HepG2 (cell line): Measurements from ENCODE around the gene SMC6. TPM values are rescaled to one million over a fixed set of nuclear protein-coding genes. Genes with fewer than 3 reads are reported as not detected.

Experiments
- ATM ChIP-seq: fragments of 450-650 bp; IDR thresholded peaks from 2 replicates; pipeline ENCODE4 v1.7.1; 2017; ENCODE audit warnings: mild to moderate bottlenecking, borderline replicate concordance
- DRAP1 ChIP-seq: IDR thresholded peaks from 2 replicates; pipeline ENCODE4 v1.6.1; 2016; ENCODE audit warnings: missing genetic modification reagents, missing compliant biosample characterization
- EEA1 ChIP-seq: sonication (generic); formaldehyde crosslinking; IDR thresholded peaks from 2 replicates; pipeline ENCODE4 v1.5.1; 2020; ENCODE audit warnings: mild to moderate bottlenecking, missing genetic modification reagents, borderline replicate concordance
- ELK4 ChIP-seq: sonication (generic); formaldehyde crosslinking; IDR thresholded peaks from 2 replicates; pipeline ENCODE4 v1.9.0; 2021; ENCODE audit warnings: missing genetic modification reagents, borderline replicate concordance
- FOSL1 ChIP-seq: sonication (generic); formaldehyde crosslinking; IDR thresholded peaks from 2 replicates; pipeline ENCODE4 v1.9.0; 2021; ENCODE audit warnings: missing genetic modification reagents, borderline replicate concordance
- FOXP1 ChIP-seq, 2 experiments: fragments of 450-650 bp in 1 of 2; IDR thresholded peaks; 2 replicates each; pipeline ENCODE4 v1.6.1; 2017 to 2018; ENCODE audit warnings: antibody characterized with exemption in 1 of 2
- FUBP1 ChIP-seq: sonication (generic); formaldehyde crosslinking; IDR thresholded peaks from 2 replicates; pipeline ENCODE4 v1.5.1; 2020; ENCODE audit warnings: missing genetic modification reagents, mild to moderate bottlenecking, borderline replicate concordance
- HMG20B ChIP-seq: conservative IDR thresholded peaks from 2 replicates; pipeline ENCODE4 v1.6.1; 2016; ENCODE audit warnings: missing genetic modification reagents, missing compliant biosample characterization
- PBX2 ChIP-seq: IDR thresholded peaks from 2 replicates; pipeline ENCODE4 v1.6.1; 2016; ENCODE audit warnings: control low read depth
- STAT6 ChIP-seq: sonication (generic); formaldehyde crosslinking; IDR thresholded peaks from 2 replicates; pipeline ENCODE4 v1.4.0; 2020; ENCODE audit warnings: missing genetic modification reagents, mild to moderate bottlenecking, borderline replicate concordance
- ZBTB40 ChIP-seq, 2 experiments: fragments of 450-650 bp in 1 of 2; sonication (generic) in 1 of 2; formaldehyde crosslinking in 1 of 2; IDR thresholded peaks; 2 replicates each; pipeline versions ENCODE4 v1.6.1 to v1.8.0; 2016 to 2022; ENCODE audit warnings: antibody characterized with exemption in 1 of 2, mild to moderate bottlenecking in 1 of 2, missing genetic modification reagents in 1 of 2
- ZNF7 ChIP-seq: IDR thresholded peaks from 2 replicates; pipeline ENCODE4 v1.6.1; 2016; ENCODE audit warnings: missing biosample characterization, missing genetic modification reagents
- polyA plus RNA-seq, 8 experiments: library from polyadenylated mRNA; depleted of rRNA in 3 of 8; stranded (reverse) in 7 of 8; unstranded in 1 of 8; fragments of >200 nt; fragmentation: Illumina TruSeq in 4 of 8; extraction: Trizol in 4 of 8; gene quantifications; 2 replicates each; pipeline versions ENCODE4 v1.2.1 to v1.2.3, GENCODE V29; 2011 to 2016; ENCODE audit warnings: low read depth in 4 of 8, missing spikeins in 1 of 8, mixed read lengths in 1 of 8; ENCODE audit not compliant: insufficient read depth in 1 of 8
- total RNA-seq, 5 experiments: library from RNA; depleted of rRNA; stranded (reverse); fragments of >200 nt; fragmentation: Illumina TruSeq; extraction: Trizol; gene quantifications; 2 replicates each; pipeline ENCODE4 v1.2.3, GENCODE V29; 2016; ENCODE audit warnings: low read depth in 1 of 5

Gene SMC6
- total and polyA plus RNA-seq, 2 of the 13 experiments (the other 11 are each of a cell fraction or from before 2014, with no cell fraction given): 18.9 to 55.3 TPM

- TF ChIP-seq ZBTB40 (IDR thresholded peaks at IDR 0.05): no peak
- TF ChIP-seq ZBTB40 (CRISPR knock-in tag; IDR thresholded peaks at IDR 0.05): no peak
- TF ChIP-seq ELK4 (CRISPR knock-in tag): no peak
- TF ChIP-seq EEA1 (CRISPR knock-in tag): no peak
- no peak for TF ChIP-seq PBX2 (CRISPR knock-in tag)
- no peak for TF ChIP-seq STAT6
- TF ChIP-seq HMG20B (CRISPR knock-in tag): no peak
- TF ChIP-seq ATM: no peak
- TF ChIP-seq FOXP1 (IDR thresholded peaks at IDR 0.05): no peak
- no peak for TF ChIP-seq FOXP1 (CRISPR knock-in tag; IDR thresholded peaks at IDR 0.05)
- TF ChIP-seq FOSL1 (CRISPR knock-in tag): no peak
- TF ChIP-seq DRAP1: no peak
- no peak for TF ChIP-seq ZNF7 (CRISPR knock-in tag)
- no peak for TF ChIP-seq FUBP1
Measured at GRCh38 chr2:17800219-17800618, 46.6 kb upstream of the SMC6 start (continued).
